NK-92 (cell line): ENCODE measurements around the gene RAB15.

Experiments used
- DNase-seq: peaks from one replicate; lab custom pipeline; 2025; ENCODE audit not compliant: unreplicated experiment; lab: John Stamatoyannopoulos, UW

The RAB15 gene

GRCh38 chr14:64956697-64957406 lies 15.3 kb downstream of the RAB15 start:
- no peak for DNase-seq

GRCh38 chr14:64955297-64955696 lies 16.8 kb downstream of the RAB15 start:
- no peak for DNase-seq

- DNase-seq = no peak
Measured at GRCh38 chr14:64954491-64955240, 17.5 kb downstream of the RAB15 start.

- DNase-seq = no peak
Measured at GRCh38 chr14:64953661-64954060, 18.5 kb downstream of the RAB15 start.

GRCh38 chr14:64953310-64953654 lies 18.9 kb downstream of the RAB15 start:
- DNase-seq = no peak

GRCh38 chr14:64952598-64953309 lies 19.4 kb downstream of the RAB15 start:
- DNase-seq = no peak

GRCh38 chr14:64951724-64952123 lies 20.4 kb downstream of the RAB15 start:
- no peak for DNase-seq

- DNase-seq = no peak
Measured at GRCh38 chr14:64951291-64951690, 20.8 kb downstream of the RAB15 start.

GRCh38 chr14:64950889-64951288 lies 21.2 kb downstream of the RAB15 start:
- no peak for DNase-seq

- no peak for DNase-seq
Measured at GRCh38 chr14:64948612-64949210, 23.4 kb downstream of the RAB15 start.

GRCh38 chr14:64947710-64948611 lies 24.2 kb downstream of the RAB15 start:
- no peak for DNase-seq

- no peak for DNase-seq
Measured at GRCh38 chr14:64946310-64947045, 25.7 kb downstream of the RAB15 start.

GRCh38 chr14:64945431-64946178 lies 26.5 kb downstream of the RAB15 start:
- DNase-seq = no peak

GRCh38 chr14:64944861-64945260 lies 27.3 kb downstream of the RAB15 start:
- DNase-seq = no peak

- DNase-seq = no peak
Measured at GRCh38 chr14:64944041-64944440, 28.1 kb downstream of the RAB15 start.

- no peak for DNase-seq
Measured at GRCh38 chr14:64943556-64943955, 28.6 kb downstream of the RAB15 start.

GRCh38 chr14:64942531-64943111 lies 29.5 kb downstream of the RAB15 start, which contains the start of gene GPX2:
Gene GPX2 (minus strand): TSS chr14:64942745. CDS start chr14:64942726, 19 bp downstream.
- DNase-seq = no peak

GRCh38 chr14:64940336-64940910 lies 31.7 kb downstream of the RAB15 start:
- no peak for DNase-seq
